Neuronal stem cell (in vitro differentiated cells): ENCODE measurements around the gene MICB.

Experiments
- DNase-seq: peaks from one replicate; pipeline ENCODE4 v3.0.0-alpha.2; 2013; ENCODE audit warnings: low spot score
- H2AFZ ChIP-seq: one replicate; pipeline ENCODE4 v1.6.1; 2013; ENCODE audit warnings: mild to moderate bottlenecking, low read length, inconsistent platforms
- H2AK5ac ChIP-seq: 2 replicates; pipeline ENCODE4 v1.6.1; 2013; ENCODE audit warnings: low read depth, mild to moderate bottlenecking, inconsistent platforms, low read length, moderate library complexity, mixed read lengths
- H2BK120ac ChIP-seq: 2 replicates; pipeline ENCODE4 v1.6.1; 2013; ENCODE audit warnings: low read depth, mild to moderate bottlenecking, inconsistent platforms, low read length, moderate library complexity, mixed read lengths
- H2BK12ac ChIP-seq: one replicate; pipeline ENCODE4 v1.6.1; 2013; ENCODE audit warnings: low read length, inconsistent platforms
- H2BK15ac ChIP-seq: 2 replicates; pipeline ENCODE4 v1.6.1; 2013; ENCODE audit warnings: mild to moderate bottlenecking, low read length, inconsistent platforms, mixed read lengths
- H2BK5ac ChIP-seq: one replicate; pipeline ENCODE4 v1.6.1; 2013; ENCODE audit warnings: inconsistent platforms, mild to moderate bottlenecking, low read length, moderate library complexity
- H3K14ac ChIP-seq: one replicate; pipeline ENCODE4 v1.6.1; 2013; ENCODE audit warnings: low read length, inconsistent platforms
- H3K18ac ChIP-seq: 2 replicates; pipeline ENCODE4 v1.6.1; 2013; ENCODE audit warnings: low read length, inconsistent platforms
- H3K23ac ChIP-seq: 2 replicates; pipeline ENCODE4 v1.6.1; 2013; ENCODE audit warnings: low read depth, mild to moderate bottlenecking, mixed read lengths, low read length, inconsistent platforms; ENCODE audit not compliant: poor library complexity
- H3K27ac ChIP-seq: replicated peaks from 3 replicates; pipeline ENCODE4 v1.5.1; 2013; ENCODE audit warnings: low read length, inconsistent platforms
- H3K27me3 ChIP-seq, 3 experiments: 2 replicates each; pipeline ENCODE4 v1.6.1; 2013; ENCODE audit warnings: low read length in 3 of 3, mild to moderate bottlenecking in 2 of 3, inconsistent platforms in 1 of 3, low read depth in 1 of 3, mixed read lengths in 1 of 3, moderate library complexity in 1 of 3; ENCODE audit not compliant: control insufficient read depth in 3 of 3, insufficient read depth in 3 of 3
- H3K36me3 ChIP-seq, 2 donors: replicated peaks in 1 of 2; 2 replicates each; pipeline ENCODE4 v1.6.1; 2013; ENCODE audit warnings: low read length in 2 of 2; ENCODE audit not compliant: control insufficient read depth in 2 of 2, insufficient read depth in 2 of 2
- H3K4ac ChIP-seq: 2 replicates; pipeline ENCODE4 v1.6.1; 2013; ENCODE audit warnings: inconsistent platforms, mild to moderate bottlenecking, low read length, moderate library complexity
- H3K4me1 ChIP-seq, 2 donors: 1 replicate in 1 of 2; 2 replicates in 1 of 2; pipeline ENCODE4 v1.6.1; 2013; ENCODE audit warnings: low read length in 2 of 2, low read depth in 1 of 2; ENCODE audit not compliant: control insufficient read depth in 2 of 2, insufficient read depth in 1 of 2
- H3K4me2 ChIP-seq: one replicate; pipeline ENCODE4 v1.6.1; 2013; ENCODE audit warnings: mild to moderate bottlenecking, low read length, inconsistent platforms; ENCODE audit not compliant: insufficient read depth, poor library complexity, severe bottlenecking
- H3K4me3 ChIP-seq, 2 donors: 2 replicates each; pipeline ENCODE4 v1.5.1; 2013; ENCODE audit warnings: low read length in 2 of 2, mild to moderate bottlenecking in 2 of 2, inconsistent platforms in 1 of 2, moderate library complexity in 1 of 2
- H3K79me1 ChIP-seq: one replicate; pipeline ENCODE4 v1.6.1; 2013; ENCODE audit warnings: low read depth, mild to moderate bottlenecking, inconsistent platforms, low read length, moderate library complexity
- H3K9ac ChIP-seq: one replicate; pipeline ENCODE4 v1.6.1; 2013; ENCODE audit warnings: mild to moderate bottlenecking, low read depth, low read length, inconsistent platforms; ENCODE audit not compliant: poor library complexity
- H3K9me3 ChIP-seq, 2 donors: replicated peaks in 1 of 2; 2 replicates each; pipeline versions ENCODE3 to v1.6.1; 2013; ENCODE audit warnings: low read length in 2 of 2, mild to moderate bottlenecking in 2 of 2, inconsistent platforms in 1 of 2, low read depth in 1 of 2, mixed read lengths in 1 of 2, moderate library complexity in 1 of 2; ENCODE audit not compliant: control insufficient read depth in 2 of 2, insufficient read depth in 1 of 2
- H4K8ac ChIP-seq: one replicate; pipeline ENCODE4 v1.6.1; 2013; ENCODE audit warnings: low read depth, mild to moderate bottlenecking, inconsistent platforms, low read length, moderate library complexity
- H4K91ac ChIP-seq: one replicate; pipeline ENCODE4 v1.6.1; 2013; ENCODE audit warnings: low read length, low read depth, mild to moderate bottlenecking, inconsistent platforms; ENCODE audit not compliant: poor library complexity
- WGBS, 2 donors: extraction: QIAGEN DNeasy Blood & Tissue Kit; methylation state at CpG; one replicate each; pipeline ENCODE4 v1.1.7; 2013; ENCODE audit warnings: missing lambda C conversion rate in 2 of 2, mixed read lengths in 1 of 2; ENCODE audit not compliant: insufficient read length in 2 of 2, insufficient replicate concordance in 1 of 2; ENCODE audit errors: extremely low coverage in 2 of 2; 5-methylcytosine and 5-hydroxymethylcytosine counted together

MICB gene

DNA sequence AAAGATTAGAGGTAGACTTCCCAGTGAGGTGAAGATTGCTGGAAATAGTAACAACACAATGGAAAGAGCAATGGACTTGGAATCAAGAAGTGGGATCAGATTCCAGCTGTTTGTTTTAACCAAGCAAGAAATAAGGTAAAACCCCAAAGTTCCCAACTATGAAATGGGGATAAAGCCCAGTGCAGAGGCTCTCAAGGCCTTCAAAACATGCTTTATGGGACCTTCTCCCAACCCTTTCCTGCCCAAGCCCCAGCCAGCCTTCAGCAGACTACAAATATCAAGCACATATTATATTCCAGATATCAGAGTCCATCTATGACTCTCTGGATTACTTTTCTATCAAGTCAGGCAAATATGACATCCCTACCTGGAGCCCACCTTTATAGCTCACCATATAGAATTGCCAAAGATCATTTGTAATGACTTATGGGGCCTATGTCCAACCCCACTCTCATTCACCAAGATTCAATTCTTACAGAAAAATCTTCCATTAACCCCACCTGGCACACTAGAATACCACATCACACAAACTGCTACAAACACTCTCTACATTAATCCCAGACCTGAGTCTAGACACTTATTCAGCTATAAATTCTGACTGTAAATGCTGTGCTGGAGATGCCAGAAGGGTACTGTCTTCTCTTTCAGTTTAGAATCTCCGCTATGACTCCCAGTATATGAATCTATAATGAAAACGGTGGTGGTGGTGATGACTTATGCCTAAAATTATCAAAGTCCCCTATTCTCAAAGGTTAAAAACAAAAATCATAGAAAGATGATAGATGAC, 37.8 kb downstream of the MICB start:
- Histone ChIP-seq H3K18ac (no peak overlapping the region), H3K4me3 (no peak overlapping the region), H3K4me2 (no peak overlapping the region), H3K27me3 (no peaks in the 10 kb centered on the region), H2BK5ac (no peak overlapping the region), H2BK12ac (no peak overlapping the region), H3K23ac (no peak overlapping the region), H2AK5ac (no peak overlapping the region), H3K79me1 (peaks cover 12% of the 10 kb centered on the region), H2BK15ac (no peak overlapping the region), H4K91ac (no peak overlapping the region), H3K36me3 (peaks cover 77 to 100% of the 10 kb centered on the region in 2 donors), H4K8ac (no peak overlapping the region), H3K4ac (no peak overlapping the region), H3K14ac (no peak overlapping the region), H3K4me1 (peaks cover 8 to 18% of the 10 kb centered on the region in 2 donors), H3K9me3 (no peaks in the 10 kb centered on the region), H3K9ac (no peak overlapping the region), H3K27ac (no peak overlapping the region), H2BK120ac (no peak overlapping the region), H2AFZ (no peak overlapping the region)
- no CpG with 5 or more reads among the region's 2 CpGs for WGBS, 2 donors
- DNase-seq, result no peak

DNA sequence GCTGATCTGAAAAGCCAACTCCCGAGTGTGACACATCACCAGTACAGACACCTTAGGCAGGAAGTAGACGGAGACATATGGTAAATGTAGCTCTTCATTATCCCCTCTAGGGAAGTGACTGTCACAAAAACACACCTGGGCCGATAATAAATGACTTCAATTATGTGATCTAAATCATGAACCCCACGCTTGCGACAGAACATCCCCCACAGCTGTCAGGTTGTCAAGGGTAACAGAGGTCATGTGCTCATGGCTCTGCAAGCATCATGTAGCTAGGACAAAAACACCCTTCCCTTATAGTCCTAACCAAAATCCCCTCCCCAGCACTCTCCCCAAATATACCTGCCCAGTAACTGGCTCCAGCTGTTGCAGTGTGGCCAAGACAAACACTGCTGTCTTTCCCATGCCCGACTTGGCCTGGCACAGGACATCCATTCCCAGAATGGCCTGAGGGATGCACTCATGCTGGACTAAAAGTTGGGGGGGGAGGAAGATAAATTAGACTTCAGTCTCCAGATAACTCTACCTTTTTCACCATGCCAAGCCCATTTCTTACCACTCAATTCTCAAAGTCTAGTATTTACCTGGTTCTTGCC, 41.0 kb downstream of the MICB start:
- Histone ChIP-seq H3K9ac (no peak overlapping the region), H3K4me2 (no peak overlapping the region), H4K91ac (no peak overlapping the region), H2AK5ac (no peak overlapping the region), H2AFZ (no peak overlapping the region), H3K4me3 (no peak overlapping the region), H2BK12ac (no peak overlapping the region), H3K4ac (no peak overlapping the region), H3K23ac (no peak overlapping the region), H2BK5ac (no peak overlapping the region), H3K4me1 (peaks cover 8 to 23% of the 10 kb centered on the region in 2 donors), H3K18ac (no peak overlapping the region), H3K9me3 (no peaks in the 10 kb centered on the region), H3K36me3 (peaks cover 53 to 72% of the 10 kb centered on the region in 2 donors), H3K79me1 (peaks cover 12% of the 10 kb centered on the region), H4K8ac (no peak overlapping the region), H3K14ac (no peak overlapping the region), H3K27me3 (no peaks in the 10 kb centered on the region), H2BK15ac (no peak overlapping the region), H2BK120ac (no peak overlapping the region), H3K27ac (no peak overlapping the region)
- no peak for DNase-seq
- WGBS, 2 donors, result no CpG with 5 or more reads among the region's 6 CpGs

DNA sequence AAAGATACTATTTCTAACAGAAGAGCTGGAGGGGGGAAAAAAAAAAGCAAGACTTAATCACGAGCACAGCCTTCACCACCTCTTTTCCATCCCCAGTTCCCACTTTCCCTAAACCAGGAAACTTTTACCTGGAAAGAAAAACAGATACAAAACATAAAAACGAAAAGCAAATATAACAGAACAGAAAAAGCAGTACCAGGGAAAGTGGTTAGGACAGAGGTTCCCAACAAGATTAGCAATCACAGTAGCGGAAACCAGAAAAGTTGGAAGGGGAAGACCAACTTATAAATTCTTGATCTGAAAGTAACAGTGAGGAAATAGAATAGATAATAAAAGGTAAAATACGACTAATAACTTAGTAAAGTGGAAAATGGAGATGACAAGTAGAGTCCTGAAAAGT, 42.7 kb downstream of the MICB start:
- no peak overlapping the region for H4K8ac ChIP-seq
- DNase-seq, result no peak
- H2BK12ac ChIP-seq, result no peak overlapping the region
- no peaks in the 10 kb centered on the region for H3K9me3 ChIP-seq
- peaks cover 37 to 55% of the 10 kb centered on the region in 2 donors for H3K36me3 ChIP-seq
- peak overlapping the region; percentile 75 for H3K4me2 ChIP-seq
- no CpG with 5 or more reads among the region's 4 CpGs for WGBS, 2 donors
- no peak overlapping the region for H2AFZ ChIP-seq
- H3K4me3 ChIP-seq, result peak overlapping the region; percentile 87 to 92
- H3K79me1 ChIP-seq, result peaks cover 4% of the 10 kb centered on the region
- H3K27me3 ChIP-seq, result no peaks in the 10 kb centered on the region
- no peak overlapping the region for H2BK5ac ChIP-seq
- no peak overlapping the region for H2BK15ac ChIP-seq
- H3K27ac ChIP-seq, result no peak overlapping the region
- H3K18ac ChIP-seq, result no peak overlapping the region
- H3K4ac ChIP-seq, result no peak overlapping the region
- H3K9ac ChIP-seq, result no peak overlapping the region
- no peak overlapping the region for H2AK5ac ChIP-seq
- H3K23ac ChIP-seq, result no peak overlapping the region
- peaks cover 8 to 23% of the 10 kb centered on the region in 2 donors for H3K4me1 ChIP-seq
- no peak overlapping the region for H4K91ac ChIP-seq
- no peak overlapping the region for H3K14ac ChIP-seq
- no peak overlapping the region for H2BK120ac ChIP-seq

DNA sequence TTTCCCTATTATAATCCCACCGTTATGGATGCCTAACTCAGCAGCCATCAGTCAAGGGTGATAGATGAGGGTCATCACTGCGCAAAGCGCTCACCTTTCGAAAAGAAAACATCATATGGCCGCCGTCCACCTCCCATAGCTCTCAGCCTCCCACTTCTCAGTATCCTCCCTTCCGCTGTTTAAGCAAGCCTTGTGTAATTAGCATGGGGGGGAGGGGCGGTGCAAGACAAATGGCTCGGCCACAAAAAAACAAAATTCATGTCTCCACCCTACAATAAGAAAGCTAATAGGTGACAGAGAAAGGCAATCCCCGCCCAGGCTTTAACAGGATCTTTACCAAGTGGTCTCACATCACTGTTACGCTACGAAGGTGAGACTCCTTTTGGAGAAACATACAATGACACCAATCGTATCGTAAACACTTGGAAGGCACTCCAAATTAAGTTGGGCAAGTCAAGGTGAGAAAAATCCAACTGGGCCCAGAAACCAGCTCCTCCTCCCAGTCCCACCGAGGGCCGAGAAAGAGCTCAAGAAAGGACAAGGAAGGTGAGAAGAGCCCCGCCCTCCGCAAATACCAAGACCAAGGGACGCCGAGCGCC, 43.2 kb downstream of the MICB start:
- H3K9ac ChIP-seq, result peak overlapping the region; percentile 82
- H3K9me3 ChIP-seq, result no peaks in the 10 kb centered on the region
- H3K23ac ChIP-seq, result no peak overlapping the region
- no peak overlapping the region for H2BK120ac ChIP-seq
- H2BK15ac ChIP-seq, result no peak overlapping the region
- peak overlapping the region; percentile 75 for H3K4me2 ChIP-seq
- peak overlapping the region; percentile 41 for H2AFZ ChIP-seq
- peaks cover 32 to 50% of the 10 kb centered on the region in 2 donors for H3K36me3 ChIP-seq
- no CpG with 5 or more reads among the region's 21 CpGs for WGBS, 2 donors
- peak overlapping the region; percentile 95 for H2BK5ac ChIP-seq
- H3K18ac ChIP-seq, result peak overlapping the region; percentile 92
- H2BK12ac ChIP-seq, result no peak overlapping the region
- H3K4me3 ChIP-seq, result peak overlapping the region; percentile 87 to 92
- H2AK5ac ChIP-seq, result no peak overlapping the region
- H3K14ac ChIP-seq, result no peak overlapping the region
- no peaks in the 10 kb centered on the region for H3K27me3 ChIP-seq
- no peak overlapping the region for H4K8ac ChIP-seq
- no peak overlapping the region for H3K4ac ChIP-seq
- H3K27ac ChIP-seq, result peak overlapping the region; percentile 89
- peak; percentile 29 for DNase-seq
- peak overlapping the region; percentile 27 for H4K91ac ChIP-seq
- peaks cover 13 to 26% of the 10 kb centered on the region in 2 donors for H3K4me1 ChIP-seq
- H3K79me1 ChIP-seq, result peaks cover 4% of the 10 kb centered on the region
